Measurements from ENCODE around the gene SMS.

The SMS gene

DNA sequence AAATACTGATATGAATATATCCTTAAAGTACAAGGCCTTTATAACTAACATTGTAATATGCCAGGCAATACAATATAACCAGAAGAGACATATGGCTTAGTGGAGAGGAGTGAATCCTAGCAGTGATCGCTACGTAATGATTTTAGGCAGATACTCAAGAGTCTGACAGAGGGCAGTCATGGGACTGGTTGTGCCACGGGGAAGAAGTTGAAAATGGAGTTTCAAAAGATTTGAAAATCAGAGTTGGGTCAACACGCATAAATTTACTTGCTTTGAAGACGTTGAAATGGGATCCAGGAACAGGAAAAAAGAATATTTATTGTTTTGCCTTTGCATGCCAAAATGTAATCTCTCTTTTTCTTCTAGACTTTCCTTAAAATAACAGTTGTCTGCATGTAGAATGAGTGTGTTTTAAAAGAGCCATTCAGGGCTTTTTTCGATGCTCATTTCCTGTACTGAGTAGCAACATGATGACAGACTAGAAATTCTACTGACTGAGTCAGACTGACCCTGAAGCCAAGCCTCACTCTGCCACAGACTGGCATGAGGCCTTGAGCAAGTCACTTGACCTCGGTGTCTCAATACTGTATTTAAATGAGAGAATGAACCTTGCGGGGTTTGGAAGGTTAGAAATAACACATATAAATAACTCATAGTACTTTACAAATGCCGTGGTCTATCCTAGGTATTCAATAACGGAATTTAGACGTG, 8.1 kb upstream of the SMS start:
- whole genome bisulfite sequencing (ENCODE audit: insufficient coverage, insufficient read length): no CpG with 5 or more reads among the region's 11 CpGs
- no peaks in the 10 kb centered on the region for H3K9me3 ChIP-seq (ENCODE audit: control insufficient read depth, insufficient read depth, low read length)
- H3K27me3 ChIP-seq (ENCODE audit: control insufficient read depth, insufficient read depth, low read length): no peaks in the 10 kb centered on the region
- no peaks in the 10 kb centered on the region for H3K36me3 ChIP-seq (ENCODE audit: control insufficient read depth, insufficient read depth, low read length)
- no peak overlapping the region for H3K27ac ChIP-seq (ENCODE audit: low read length)
- H3K4me3 ChIP-seq (ENCODE audit: low read length): no peak overlapping the region
- DNase-seq (ENCODE audit: low read depth, low spot score): no peak
- no peaks in the 10 kb centered on the region for H3K4me1 ChIP-seq (ENCODE audit: control insufficient read depth, insufficient read depth, low read length)

DNA sequence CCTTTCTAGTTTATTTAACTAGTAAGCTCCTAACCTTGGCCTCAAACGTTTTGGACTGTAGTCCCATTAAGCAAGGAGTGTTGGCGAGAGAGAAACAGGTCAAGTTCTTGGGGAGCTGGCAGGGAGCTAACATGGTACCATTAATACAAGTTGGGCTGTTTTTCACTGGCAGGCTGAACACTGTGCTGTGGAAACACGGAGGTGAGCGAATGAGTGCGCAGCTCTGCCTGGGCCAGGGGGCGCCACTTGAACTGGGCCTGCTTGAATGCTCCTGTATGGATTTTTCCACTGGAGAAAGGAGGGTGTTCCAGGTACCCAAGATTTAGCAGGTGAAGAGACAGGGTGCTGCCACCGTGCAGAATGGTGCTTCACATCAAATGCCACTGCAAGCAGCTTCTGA, 7.4 kb upstream of the SMS start:
- WGBS (ENCODE audit: insufficient coverage, insufficient read length): no CpG with 5 or more reads among the region's 7 CpGs
- Histone ChIP-seq H3K4me1 (ENCODE audit: control insufficient read depth, insufficient read depth, low read length) (no peaks in the 10 kb centered on the region), H3K36me3 (ENCODE audit: control insufficient read depth, insufficient read depth, low read length) (no peaks in the 10 kb centered on the region), H3K27ac (ENCODE audit: low read length) (no peak overlapping the region), H3K4me3 (ENCODE audit: low read length) (no peak overlapping the region), H3K9me3 (ENCODE audit: control insufficient read depth, insufficient read depth, low read length) (no peaks in the 10 kb centered on the region), H3K27me3 (ENCODE audit: control insufficient read depth, insufficient read depth, low read length) (no peaks in the 10 kb centered on the region)
- DNase-seq (ENCODE audit: low read depth, low spot score): no peak

DNA sequence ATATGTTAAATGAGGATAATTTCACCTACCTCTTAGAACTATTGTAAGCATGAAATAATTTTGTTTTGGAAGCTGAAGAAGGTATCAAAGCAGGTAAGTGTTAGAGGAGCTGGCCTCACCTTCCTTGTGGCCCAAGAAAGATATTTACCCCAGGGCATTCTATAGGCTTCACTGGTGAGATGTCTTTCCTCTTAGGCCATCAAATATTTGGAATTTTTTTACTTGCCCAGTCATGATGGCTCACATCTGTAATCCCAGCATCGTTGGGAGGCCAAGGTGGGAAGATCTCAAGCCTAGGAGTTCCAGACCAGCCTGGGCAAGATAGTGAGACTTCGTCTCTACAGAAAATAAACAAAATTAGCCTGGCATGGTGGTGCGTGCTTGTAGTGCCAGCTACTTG, 6.1 kb upstream of the SMS start:
- Histone ChIP-seq H3K4me1 (ENCODE audit: control insufficient read depth, insufficient read depth, low read length) (no peaks in the 10 kb centered on the region), H3K9me3 (ENCODE audit: control insufficient read depth, insufficient read depth, low read length) (no peaks in the 10 kb centered on the region), H3K27me3 (ENCODE audit: control insufficient read depth, insufficient read depth, low read length) (no peaks in the 10 kb centered on the region), H3K4me3 (ENCODE audit: low read length) (no peak overlapping the region), H3K36me3 (ENCODE audit: control insufficient read depth, insufficient read depth, low read length) (no peaks in the 10 kb centered on the region), H3K27ac (ENCODE audit: low read length) (no peak overlapping the region)
- WGBS (ENCODE audit: insufficient coverage, insufficient read length): no CpG with 5 or more reads among the region's 3 CpGs
- no peak for DNase-seq (ENCODE audit: low read depth, low spot score)

DNA sequence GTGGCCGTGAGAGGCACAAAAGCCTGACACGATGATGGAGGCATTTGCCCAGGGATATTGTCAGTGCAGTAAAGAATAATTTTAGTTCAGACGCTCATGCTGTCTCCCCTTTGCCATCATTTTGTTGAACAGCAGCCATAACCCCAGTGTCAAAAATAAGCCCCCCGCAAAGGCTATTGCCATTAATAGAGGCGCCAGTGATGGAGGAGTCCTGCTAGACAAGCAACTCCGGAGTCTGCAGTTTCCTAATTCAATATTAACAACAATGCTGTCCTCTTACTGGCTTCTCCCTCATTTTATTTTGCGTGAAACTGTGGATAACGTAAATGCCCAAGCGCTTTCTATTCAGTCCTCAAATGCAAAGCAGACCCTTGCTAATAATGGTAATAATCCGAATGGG, 603 bp upstream of the SMS start:
- H3K27ac ChIP-seq (ENCODE audit: low read length): no peak overlapping the region
- no peaks in the 10 kb centered on the region for H3K9me3 ChIP-seq (ENCODE audit: control insufficient read depth, insufficient read depth, low read length)
- H3K4me3 ChIP-seq (ENCODE audit: low read length): peak overlapping the region; percentile 88; the same call in 1 of the 2 replicates
- H3K4me1 ChIP-seq (ENCODE audit: control insufficient read depth, insufficient read depth, low read length): peaks cover 4% of the 10 kb centered on the region
- WGBS (ENCODE audit: insufficient coverage, insufficient read length): no CpG with 5 or more reads among the region's 10 CpGs
- no peaks in the 10 kb centered on the region for H3K27me3 ChIP-seq (ENCODE audit: control insufficient read depth, insufficient read depth, low read length)
- DNase-seq (ENCODE audit: low read depth, low spot score): no peak
- no peaks in the 10 kb centered on the region for H3K36me3 ChIP-seq (ENCODE audit: control insufficient read depth, insufficient read depth, low read length)

DNA sequence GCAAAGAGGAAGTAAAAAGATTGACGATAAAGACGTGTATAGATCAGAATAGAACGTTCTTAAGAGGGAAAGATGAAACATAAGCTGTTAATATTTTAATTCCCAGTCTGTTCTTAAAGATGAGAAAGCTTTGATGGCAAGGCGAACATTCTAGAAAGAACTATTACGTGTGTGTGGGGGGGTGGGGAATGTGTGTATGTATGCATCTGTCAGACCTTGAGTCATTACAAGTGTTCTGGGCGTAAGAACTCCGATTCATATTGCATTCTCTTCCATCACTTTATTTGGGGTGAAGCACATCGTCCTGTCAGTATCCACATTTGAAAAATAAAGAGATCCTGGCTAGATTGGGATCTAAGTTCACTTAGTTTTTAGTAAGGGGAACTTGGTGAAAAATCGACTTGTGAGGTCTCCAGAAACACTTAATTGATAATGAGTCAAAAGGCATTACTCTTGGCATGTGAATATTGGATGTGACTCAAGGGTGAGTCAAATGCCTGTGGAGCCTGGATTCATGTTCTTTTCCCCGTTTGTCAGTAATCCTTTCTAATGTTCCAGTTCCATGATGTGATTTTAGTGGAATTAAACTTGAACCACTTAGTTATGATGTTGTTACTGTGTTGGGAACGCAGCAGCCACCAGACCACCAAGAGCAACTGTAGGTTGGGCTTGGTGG, 3.1 kb downstream of the SMS start:
- Histone ChIP-seq H3K27ac (ENCODE audit: low read length) (no peak overlapping the region), H3K4me3 (ENCODE audit: low read length) (no peak overlapping the region), H3K36me3 (ENCODE audit: control insufficient read depth, insufficient read depth, low read length) (no peaks in the 10 kb centered on the region), H3K4me1 (ENCODE audit: control insufficient read depth, insufficient read depth, low read length) (peaks cover 5% of the 10 kb centered on the region), H3K9me3 (ENCODE audit: control insufficient read depth, insufficient read depth, low read length) (no peaks in the 10 kb centered on the region), H3K27me3 (ENCODE audit: control insufficient read depth, insufficient read depth, low read length) (no peaks in the 10 kb centered on the region)
- no peak for DNase-seq (ENCODE audit: low read depth, low spot score)
- 100% methylated on average over 1 of the region's 11 CpGs for WGBS (ENCODE audit: insufficient coverage, insufficient read length)

DNA sequence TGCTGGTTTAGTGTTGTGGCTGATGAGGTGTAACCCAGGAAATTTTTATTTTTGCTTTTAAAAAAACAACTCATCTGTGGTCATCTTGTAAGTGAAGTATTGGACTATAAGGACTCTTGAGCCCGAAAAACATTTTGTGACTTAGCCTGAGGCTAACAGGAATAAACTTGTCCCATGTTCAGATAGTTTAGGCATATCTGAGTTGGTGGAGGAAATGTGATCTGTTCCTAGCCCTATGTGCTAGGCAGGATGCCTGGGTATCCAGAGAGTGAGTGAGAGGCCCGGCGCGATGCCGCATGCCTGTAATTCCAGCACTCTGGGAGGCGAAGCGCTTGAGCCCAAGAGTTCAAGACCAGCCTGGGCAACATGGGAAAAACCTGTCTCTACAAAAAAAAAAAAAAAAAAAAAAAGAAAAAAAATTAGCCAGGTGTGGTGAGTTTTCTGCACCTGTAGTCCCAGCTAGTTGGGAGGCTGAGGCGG, 3.7 kb downstream of the SMS start:
- Histone ChIP-seq H3K4me3 (ENCODE audit: low read length) (no peak overlapping the region), H3K27me3 (ENCODE audit: control insufficient read depth, insufficient read depth, low read length) (no peaks in the 10 kb centered on the region), H3K9me3 (ENCODE audit: control insufficient read depth, insufficient read depth, low read length) (no peaks in the 10 kb centered on the region), H3K36me3 (ENCODE audit: control insufficient read depth, insufficient read depth, low read length) (no peaks in the 10 kb centered on the region), H3K27ac (ENCODE audit: low read length) (no peak overlapping the region), H3K4me1 (ENCODE audit: control insufficient read depth, insufficient read depth, low read length) (peaks cover 5% of the 10 kb centered on the region)
- no peak for DNase-seq (ENCODE audit: low read depth, low spot score)
- no CpG with 5 or more reads among the region's 8 CpGs for WGBS (ENCODE audit: insufficient coverage, insufficient read length)

DNA sequence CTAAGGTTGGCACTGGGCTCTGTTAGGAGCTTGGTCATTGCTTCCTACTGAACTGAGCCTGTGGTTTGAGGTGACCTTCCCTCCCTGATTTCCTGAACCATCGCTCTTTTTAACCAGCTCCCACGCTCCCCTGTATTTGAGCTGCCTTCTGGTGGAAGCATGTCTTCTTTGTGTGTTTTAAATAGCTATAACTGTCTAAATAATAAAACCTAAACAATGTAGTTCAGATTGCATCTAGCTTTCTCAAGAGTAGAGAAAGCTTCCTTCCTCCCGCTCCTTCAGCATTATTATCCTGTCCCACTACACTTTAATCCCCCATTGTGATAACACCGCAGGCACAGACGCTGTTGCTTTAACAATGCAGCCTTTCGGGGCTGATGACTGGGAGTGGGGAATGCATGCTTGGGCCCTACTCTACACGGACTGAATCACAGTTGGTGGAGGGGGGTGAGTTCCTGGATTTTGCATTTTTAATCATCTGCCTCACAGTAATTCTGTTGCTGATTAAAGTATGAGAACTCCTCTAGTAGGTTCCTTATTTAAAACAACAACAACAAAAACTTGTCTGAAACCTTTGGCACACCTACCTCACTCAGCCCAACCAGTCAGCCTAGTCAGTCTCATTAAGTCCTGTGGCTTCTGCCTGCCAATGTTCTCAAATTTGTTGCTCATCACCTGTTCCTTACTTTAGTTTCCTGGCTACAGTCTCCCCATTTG, 6.6 kb downstream of the SMS start:
- no CpG with 5 or more reads among the region's 7 CpGs for WGBS (ENCODE audit: insufficient coverage, insufficient read length)
- Histone ChIP-seq H3K9me3 (ENCODE audit: control insufficient read depth, insufficient read depth, low read length) (no peaks in the 10 kb centered on the region), H3K27ac (ENCODE audit: low read length) (no peak overlapping the region), H3K27me3 (ENCODE audit: control insufficient read depth, insufficient read depth, low read length) (no peaks in the 10 kb centered on the region), H3K4me3 (ENCODE audit: low read length) (no peak overlapping the region), H3K36me3 (ENCODE audit: control insufficient read depth, insufficient read depth, low read length) (no peaks in the 10 kb centered on the region), H3K4me1 (ENCODE audit: control insufficient read depth, insufficient read depth, low read length) (peaks cover 5% of the 10 kb centered on the region)
- no peak for DNase-seq (ENCODE audit: low read depth, low spot score)

DNA sequence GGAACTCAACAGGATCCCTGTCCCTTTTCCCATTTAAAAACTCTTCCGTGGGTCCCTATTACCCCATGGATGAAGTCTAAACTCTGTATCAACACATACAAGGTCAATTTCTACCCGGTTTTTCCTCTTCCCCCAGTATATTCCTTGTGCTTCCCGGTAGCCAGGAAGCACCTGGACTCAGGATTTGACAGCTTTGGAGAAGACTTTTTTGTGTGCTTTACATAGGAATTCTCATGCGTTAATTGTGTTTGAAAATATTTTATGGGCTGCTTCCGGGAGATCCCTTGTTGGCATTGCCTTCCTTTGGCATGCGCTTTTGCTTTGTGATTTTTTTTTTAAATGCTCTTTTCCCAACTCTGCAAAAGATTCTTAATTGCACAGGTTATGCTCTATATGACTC, 7.2 kb downstream of the SMS start:
- H3K4me1 ChIP-seq (ENCODE audit: control insufficient read depth, insufficient read depth, low read length): peaks cover 5% of the 10 kb centered on the region
- H3K9me3 ChIP-seq (ENCODE audit: control insufficient read depth, insufficient read depth, low read length): no peaks in the 10 kb centered on the region
- H3K27me3 ChIP-seq (ENCODE audit: control insufficient read depth, insufficient read depth, low read length): no peaks in the 10 kb centered on the region
- no peak overlapping the region for H3K4me3 ChIP-seq (ENCODE audit: low read length)
- H3K27ac ChIP-seq (ENCODE audit: low read length): no peak overlapping the region
- no peak for DNase-seq (ENCODE audit: low read depth, low spot score)
- no CpG with 5 or more reads among the region's 6 CpGs for WGBS (ENCODE audit: insufficient coverage, insufficient read length)
- H3K36me3 ChIP-seq (ENCODE audit: control insufficient read depth, insufficient read depth, low read length): no peaks in the 10 kb centered on the region

DNA sequence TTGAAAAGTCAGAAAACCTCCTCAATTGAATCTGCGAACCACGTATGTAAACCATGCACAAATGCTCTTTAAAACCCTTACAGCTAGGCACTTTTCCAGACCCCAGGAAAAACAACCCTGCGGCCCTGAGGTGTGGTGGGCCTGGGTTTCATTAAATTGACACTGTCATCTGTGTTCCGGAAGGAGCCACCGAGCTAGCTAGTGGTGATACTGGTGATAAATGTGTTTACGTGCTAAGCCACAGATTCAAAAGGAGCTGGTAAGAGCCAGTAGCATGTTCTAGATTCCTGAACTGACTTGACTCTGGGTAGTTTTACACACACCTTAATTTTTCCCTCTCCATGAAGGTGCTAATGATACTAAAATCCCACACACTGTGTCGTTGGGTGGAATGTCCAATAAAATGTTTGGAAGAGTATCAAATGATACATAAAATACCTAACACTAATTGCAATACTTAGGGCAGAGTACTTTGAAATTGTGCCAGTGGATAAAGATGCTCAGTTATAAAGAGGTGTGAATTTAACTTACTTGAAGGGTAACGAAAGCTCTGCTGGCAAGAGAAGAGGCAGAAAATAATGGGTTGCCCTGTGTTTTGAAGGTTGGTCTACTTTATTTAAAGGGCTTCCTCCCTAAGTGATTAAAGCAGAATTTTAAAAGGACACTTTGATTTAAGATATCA, 8.5 kb downstream of the SMS start:
- H3K4me1 ChIP-seq (ENCODE audit: control insufficient read depth, insufficient read depth, low read length): peaks cover 4% of the 10 kb centered on the region
- no peaks in the 10 kb centered on the region for H3K27me3 ChIP-seq (ENCODE audit: control insufficient read depth, insufficient read depth, low read length)
- no peaks in the 10 kb centered on the region for H3K36me3 ChIP-seq (ENCODE audit: control insufficient read depth, insufficient read depth, low read length)
- DNase-seq (ENCODE audit: low read depth, low spot score): no peak
- WGBS (ENCODE audit: insufficient coverage, insufficient read length): no CpG with 5 or more reads among the region's 8 CpGs
- no peaks in the 10 kb centered on the region for H3K9me3 ChIP-seq (ENCODE audit: control insufficient read depth, insufficient read depth, low read length)
- H3K27ac ChIP-seq (ENCODE audit: low read length): no peak overlapping the region
- no peak overlapping the region for H3K4me3 ChIP-seq (ENCODE audit: low read length)

DNA sequence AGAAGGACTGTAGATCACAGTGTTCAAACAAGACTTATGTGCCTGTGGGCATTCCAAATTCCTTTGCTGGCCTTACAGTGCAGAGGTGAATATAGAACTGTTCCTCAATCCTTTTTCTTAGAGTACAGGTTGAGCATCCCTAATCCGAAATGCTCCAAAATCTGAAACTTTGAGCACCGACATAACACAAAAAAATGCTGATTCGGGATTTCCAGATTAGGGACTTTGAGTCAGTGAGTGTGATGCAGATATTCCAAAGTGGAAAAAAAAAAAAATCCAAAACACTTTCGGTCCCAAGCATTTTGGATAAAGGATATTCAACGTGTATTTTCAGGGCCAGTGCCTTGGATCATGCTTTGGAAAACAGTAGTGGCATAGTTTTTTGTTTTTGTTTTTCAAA, 9.2 kb downstream of the SMS start:
- no CpG with 5 or more reads among the region's 5 CpGs for WGBS (ENCODE audit: insufficient coverage, insufficient read length)
- Histone ChIP-seq H3K4me3 (ENCODE audit: low read length) (no peak overlapping the region), H3K4me1 (ENCODE audit: control insufficient read depth, insufficient read depth, low read length) (peaks cover 3% of the 10 kb centered on the region), H3K27ac (ENCODE audit: low read length) (no peak overlapping the region), H3K27me3 (ENCODE audit: control insufficient read depth, insufficient read depth, low read length) (no peaks in the 10 kb centered on the region), H3K36me3 (ENCODE audit: control insufficient read depth, insufficient read depth, low read length) (no peaks in the 10 kb centered on the region), H3K9me3 (ENCODE audit: control insufficient read depth, insufficient read depth, low read length) (no peaks in the 10 kb centered on the region)
- no peak for DNase-seq (ENCODE audit: low read depth, low spot score)

Data from iPS DF 6.9 (cell line).